Measurements from ENCODE around the gene SIMC1.

DNA sequence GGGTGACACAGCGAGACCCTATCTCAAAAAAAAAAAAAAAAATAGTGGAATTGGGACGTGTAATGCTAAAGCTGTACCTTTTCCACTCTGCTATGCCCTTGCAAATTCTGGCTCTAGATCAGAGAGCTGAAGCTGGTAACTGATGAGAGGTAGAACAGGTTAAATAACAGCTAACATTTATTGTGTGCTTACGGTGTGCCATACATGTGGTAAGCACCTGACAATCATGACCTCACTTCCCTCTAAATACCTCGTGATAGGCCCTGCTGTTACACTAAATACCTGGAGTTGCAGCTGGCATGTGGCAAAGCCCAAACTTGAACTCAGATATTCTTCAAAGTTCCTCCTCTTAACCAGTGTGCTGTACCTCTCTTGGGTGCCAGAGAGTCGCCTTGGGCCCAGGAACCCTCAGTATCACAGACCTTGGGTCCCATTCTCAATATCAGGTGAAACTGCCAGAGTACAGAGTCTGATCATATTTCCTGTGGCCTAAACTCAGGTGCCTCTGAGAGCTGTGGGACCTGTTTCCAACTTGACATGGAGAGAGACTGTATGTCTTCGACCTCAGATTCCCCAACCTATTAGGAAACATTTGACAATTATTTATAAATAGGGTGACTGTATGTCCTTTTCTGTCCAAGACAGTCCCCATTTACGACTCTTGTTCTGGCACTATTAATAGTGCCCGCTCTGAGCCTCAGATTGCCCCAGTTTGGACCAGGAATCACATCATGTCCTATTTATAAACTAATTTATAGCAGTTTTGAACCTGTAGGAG, 131.9 kb downstream of the SIMC1 start:
- TF ChIP-seq POLR2A (IDR thresholded peaks at IDR 0.05; ENCODE audit: low read depth, low read length) (no peak), POLR2AphosphoS5 (IDR thresholded peaks at IDR 0.05; ENCODE audit: low read depth, low read length) (no peak)
